ENCODE results near the gene SLC18A3. TPM values are rescaled to one million over a fixed set of nuclear protein-coding genes. Genes with fewer than 3 reads are reported as not detected.

Gene SLC18A3
- not detected in 2 replicates for total RNA-seq

GRCh38 chr10:49610114-49610457 lies at the start of gene SLC18A3:
TSS of gene SLC18A3 (plus strand) at chr10:49610310. CDS start at chr10:49610741, 431 bp downstream.
- no peaks in the 10 kb centered on the region for H3K36me3 ChIP-seq (ENCODE audit: control insufficient read depth, insufficient read depth, low read length)
- no peak for DNase-seq (ENCODE audit: low read depth)
- no peak for TF ChIP-seq CTCF (IDR thresholded peaks at IDR 0.05; ENCODE audit: insufficient read depth, low read length, poor library complexity, severe bottlenecking)
- H3K4me3 ChIP-seq (ENCODE audit: low read depth, low read length) = no peak within 1 kb of the TSS
- peaks cover 79% of the 10 kb centered on the region for H3K27me3 ChIP-seq (ENCODE audit: control insufficient read depth, insufficient read depth, low read length)

DNA sequence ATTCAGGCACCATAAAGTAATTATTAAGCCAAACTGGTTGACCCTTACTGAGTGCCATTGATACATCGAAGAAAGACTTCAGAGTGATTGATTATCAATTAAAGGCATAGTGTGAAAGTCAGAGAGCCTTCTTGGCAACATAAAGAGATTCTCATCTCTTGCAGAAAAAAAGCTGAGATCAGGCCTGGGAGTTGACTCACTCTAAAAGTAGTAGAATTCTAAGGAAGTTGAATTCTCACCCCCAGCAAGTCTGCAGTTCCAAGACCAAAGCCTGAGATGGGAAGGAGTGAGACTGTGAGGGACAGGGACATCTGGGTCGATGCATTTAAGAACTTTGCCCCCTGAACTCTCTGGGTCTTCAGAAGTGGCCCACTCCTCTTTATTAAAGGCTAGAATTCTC lies 49.6 kb upstream of the SLC18A3 start:
- Histone ChIP-seq H3K36me3 (ENCODE audit: control insufficient read depth, insufficient read depth, low read length) (no peaks in the 10 kb centered on the region), H3K4me3 (ENCODE audit: low read depth, low read length) (no peak overlapping the region), H3K27me3 (ENCODE audit: control insufficient read depth, insufficient read depth, low read length) (no peaks in the 10 kb centered on the region)
- DNase-seq (ENCODE audit: low read depth) = no peak
- TF ChIP-seq CTCF (IDR thresholded peaks at IDR 0.05; ENCODE audit: insufficient read depth, low read length, poor library complexity, severe bottlenecking) = no peak

GRCh38 chr10:49562893-49563292 lies 47.2 kb upstream of the SLC18A3 start:
- H3K36me3 ChIP-seq (ENCODE audit: control insufficient read depth, insufficient read depth, low read length) = no peaks in the 10 kb centered on the region

DNA sequence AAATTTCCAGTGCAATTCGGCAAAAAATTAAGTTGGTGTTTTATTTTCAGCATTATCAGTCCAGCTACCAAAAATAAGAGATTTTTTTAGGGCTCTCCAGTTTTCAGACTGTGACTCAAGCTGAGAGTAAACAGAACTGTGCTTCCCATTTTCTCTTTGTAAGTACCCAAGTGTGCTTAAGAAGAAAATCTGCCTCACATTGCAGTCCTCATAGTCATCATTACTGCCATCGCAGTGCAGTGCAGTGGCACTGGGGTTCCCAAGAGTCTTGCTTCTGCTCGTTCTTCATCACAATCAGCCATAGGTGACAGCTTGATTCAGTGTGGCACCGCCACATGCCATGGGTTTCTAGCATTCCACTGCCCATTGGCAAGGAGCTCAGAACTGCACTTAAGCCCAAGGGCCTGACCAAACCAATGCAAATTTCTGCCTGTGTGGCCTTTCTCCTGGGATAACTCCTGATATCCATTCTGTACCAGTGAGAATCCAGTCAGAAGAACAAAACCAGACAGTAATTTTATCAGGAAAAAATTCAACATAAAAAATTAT lies 45.6 kb upstream of the SLC18A3 start:
- DNase-seq (ENCODE audit: low read depth) = no peak
- no peaks in the 10 kb centered on the region for H3K36me3 ChIP-seq (ENCODE audit: control insufficient read depth, insufficient read depth, low read length)
- TF ChIP-seq CTCF (IDR thresholded peaks at IDR 0.05; ENCODE audit: insufficient read depth, low read length, poor library complexity, severe bottlenecking) = no peak

More at GRCh38 chr10:49562893-49563292, 47.2 kb upstream of the SLC18A3 start:
- H3K4me3 ChIP-seq (ENCODE audit: low read depth, low read length) = no peak overlapping the region
- DNase-seq (ENCODE audit: low read depth) = no peak
- no peaks in the 10 kb centered on the region for H3K27me3 ChIP-seq (ENCODE audit: control insufficient read depth, insufficient read depth, low read length)
- no peak for TF ChIP-seq CTCF (IDR thresholded peaks at IDR 0.05; ENCODE audit: insufficient read depth, low read length, poor library complexity, severe bottlenecking)

GRCh38 chr10:49567810-49568209 lies 42.3 kb upstream of the SLC18A3 start:
- no peak for TF ChIP-seq CTCF (IDR thresholded peaks at IDR 0.05; ENCODE audit: insufficient read depth, low read length, poor library complexity, severe bottlenecking)
- peaks cover 2% of the 10 kb centered on the region for H3K27me3 ChIP-seq (ENCODE audit: control insufficient read depth, insufficient read depth, low read length)
- DNase-seq (ENCODE audit: low read depth) = no peak
- no peaks in the 10 kb centered on the region for H3K36me3 ChIP-seq (ENCODE audit: control insufficient read depth, insufficient read depth, low read length)
- H3K4me3 ChIP-seq (ENCODE audit: low read depth, low read length) = no peak overlapping the region

More for the DNA sequence above, 45.6 kb upstream of the SLC18A3 start:
- no peak overlapping the region for H3K4me3 ChIP-seq (ENCODE audit: low read depth, low read length)
- no peaks in the 10 kb centered on the region for H3K27me3 ChIP-seq (ENCODE audit: control insufficient read depth, insufficient read depth, low read length)

- no peak for DNase-seq (ENCODE audit: low read depth)
- TF ChIP-seq CTCF (IDR thresholded peaks at IDR 0.05; ENCODE audit: insufficient read depth, low read length, poor library complexity, severe bottlenecking) = no peak
- no peak overlapping the region for H3K4me3 ChIP-seq (ENCODE audit: low read depth, low read length)
- no peaks in the 10 kb centered on the region for H3K36me3 ChIP-seq (ENCODE audit: control insufficient read depth, insufficient read depth, low read length)
- H3K27me3 ChIP-seq (ENCODE audit: control insufficient read depth, insufficient read depth, low read length) = peaks cover 2% of the 10 kb centered on the region
Measured at GRCh38 chr10:49568235-49568634, 41.9 kb upstream of the SLC18A3 start.
